NCI-H226 (cell line): ENCODE results near the gene CAND2.

Source experiments
- DNase-seq: peaks from one replicate; pipeline ENCODE4 v3.0.0-alpha.2; 2015

CAND2 gene

DNA sequence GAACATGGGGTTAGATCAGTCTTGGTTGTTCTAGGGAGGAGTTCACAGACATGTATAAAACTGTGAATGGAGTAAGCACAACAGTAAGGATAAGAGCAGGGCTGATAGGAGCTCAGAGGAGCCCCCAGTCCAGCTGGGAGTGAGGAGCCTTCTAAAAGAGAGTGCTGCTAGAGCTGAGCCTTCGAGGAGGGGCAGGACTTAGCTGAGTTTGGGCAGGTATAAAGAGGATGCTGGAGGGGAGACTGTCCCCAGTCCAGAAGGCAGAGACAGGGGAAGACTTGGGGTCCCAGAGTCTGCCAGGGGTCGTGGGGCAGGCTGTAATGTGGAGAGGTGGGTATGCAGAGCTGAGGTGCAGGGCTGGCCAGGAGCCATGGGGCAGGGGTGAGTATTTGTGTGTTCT, 12.1 kb downstream of the CAND2 start:
- DNase-seq: no peak

DNA sequence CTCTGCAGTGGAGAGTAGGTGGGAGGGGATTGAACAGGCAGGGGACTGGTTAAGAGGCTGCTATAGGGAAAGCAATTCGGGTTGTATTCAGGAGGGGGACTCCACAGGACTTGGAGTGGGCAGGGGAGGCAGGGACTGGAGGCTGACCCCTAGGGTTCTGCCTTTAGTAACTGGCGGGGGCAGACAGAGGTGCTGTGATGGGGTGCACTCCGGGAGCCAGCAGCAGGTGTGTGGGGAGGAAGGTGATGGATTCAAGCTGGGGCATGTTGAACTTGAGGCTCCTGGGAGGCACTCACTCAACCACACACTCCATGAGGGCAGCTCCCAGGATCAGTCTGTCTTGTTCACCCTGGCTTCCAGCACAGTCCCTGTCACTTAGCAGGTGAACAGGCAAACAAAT, 12.5 kb downstream of the CAND2 start:
- DNase-seq: no peak

DNA sequence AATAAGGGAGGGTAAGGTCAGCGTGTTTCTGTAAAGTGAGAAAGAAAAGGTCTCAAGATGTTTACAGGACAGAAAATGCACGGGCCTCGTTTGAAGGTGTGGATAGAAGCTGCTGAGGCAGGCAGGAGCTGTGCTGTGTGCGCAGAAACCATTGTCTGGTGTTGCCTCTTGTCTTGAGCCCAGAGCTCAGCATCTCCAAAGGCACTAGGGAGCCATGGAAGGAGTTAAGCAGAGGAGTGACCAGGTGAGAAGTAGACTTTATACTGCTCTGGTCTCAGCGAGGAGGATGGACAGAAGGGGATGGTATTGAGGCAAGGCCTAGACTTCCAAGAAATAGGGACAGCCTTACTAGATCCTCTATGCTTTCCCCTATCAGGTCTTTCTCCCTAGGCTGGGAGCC, 13.0 kb downstream of the CAND2 start:
- DNase-seq: no peak

DNA sequence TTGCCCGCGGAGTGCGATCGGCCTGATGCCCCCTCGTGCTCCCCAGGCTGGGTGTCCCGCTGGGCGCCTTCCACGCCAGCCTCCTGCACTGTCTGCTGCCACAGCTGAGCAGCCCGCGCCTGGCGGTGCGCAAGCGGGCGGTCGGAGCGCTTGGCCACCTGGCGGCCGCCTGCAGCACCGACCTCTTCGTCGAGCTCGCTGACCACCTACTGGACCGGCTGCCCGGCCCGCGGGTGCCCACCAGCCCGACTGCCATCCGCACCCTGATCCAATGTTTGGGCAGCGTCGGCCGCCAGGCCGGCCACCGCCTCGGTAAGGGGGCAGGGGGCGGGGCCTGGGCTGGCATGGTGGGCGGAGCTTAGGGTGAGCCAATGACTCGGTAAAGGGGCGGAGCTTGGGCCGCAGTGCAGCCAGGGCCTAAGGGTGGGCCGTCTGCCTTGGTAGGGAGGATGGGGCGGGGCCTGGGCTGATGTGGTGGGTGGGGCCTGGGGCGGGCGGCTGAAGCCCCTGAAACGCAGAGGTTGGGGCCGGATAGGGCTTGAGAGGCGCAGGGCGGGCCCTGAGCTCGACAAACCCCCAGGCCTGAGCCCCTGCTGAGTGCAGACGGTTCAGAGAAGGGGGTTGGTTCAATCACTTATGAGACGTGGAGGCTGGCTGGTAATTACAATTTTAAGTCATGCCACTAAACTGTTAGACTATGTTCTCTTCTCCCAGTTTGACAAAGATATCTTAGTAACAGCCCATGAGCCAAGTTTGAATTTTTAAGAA, 13.7 kb downstream of the CAND2 start:
- DNase-seq: peak; percentile 75

DNA sequence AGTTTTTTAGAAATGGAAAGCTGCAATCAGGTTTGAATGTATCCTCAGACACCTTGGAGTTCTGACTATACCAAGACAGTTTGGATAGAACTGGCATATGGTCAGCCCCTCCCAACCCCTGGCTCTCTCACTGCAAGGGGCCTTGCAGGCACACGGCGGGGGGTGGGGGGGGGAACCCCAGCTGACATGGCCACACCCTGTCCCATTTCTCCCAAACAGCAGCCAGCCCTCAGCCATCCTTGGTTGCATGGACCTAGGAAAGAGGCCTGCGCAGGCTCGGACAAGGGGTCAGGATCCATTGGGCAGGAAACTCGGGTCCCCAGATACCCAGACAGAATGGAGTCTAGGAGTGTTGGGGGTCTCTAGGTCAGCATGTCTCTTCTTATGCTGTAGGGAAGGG, 14.5 kb downstream of the CAND2 start:
- DNase-seq: no peak

DNA sequence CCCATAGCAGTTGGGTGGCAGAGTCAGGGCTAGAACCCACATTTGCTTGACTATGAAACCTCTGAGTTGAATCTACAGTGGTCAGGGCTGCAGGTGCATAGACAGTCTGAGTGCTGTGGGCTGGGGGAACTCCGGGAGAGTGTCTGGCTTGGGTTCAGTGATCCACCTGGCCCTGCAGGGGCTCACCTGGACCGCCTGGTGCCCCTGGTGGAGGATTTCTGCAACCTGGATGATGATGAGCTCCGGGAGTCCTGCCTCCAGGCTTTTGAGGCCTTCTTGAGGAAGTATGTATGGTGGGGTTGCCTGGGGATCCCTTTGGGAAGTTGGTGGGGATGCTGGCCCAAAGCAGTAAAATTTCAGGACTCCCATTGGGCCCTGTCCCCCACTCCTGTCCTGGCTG, 16.3 kb downstream of the CAND2 start:
- no peak for DNase-seq

DNA sequence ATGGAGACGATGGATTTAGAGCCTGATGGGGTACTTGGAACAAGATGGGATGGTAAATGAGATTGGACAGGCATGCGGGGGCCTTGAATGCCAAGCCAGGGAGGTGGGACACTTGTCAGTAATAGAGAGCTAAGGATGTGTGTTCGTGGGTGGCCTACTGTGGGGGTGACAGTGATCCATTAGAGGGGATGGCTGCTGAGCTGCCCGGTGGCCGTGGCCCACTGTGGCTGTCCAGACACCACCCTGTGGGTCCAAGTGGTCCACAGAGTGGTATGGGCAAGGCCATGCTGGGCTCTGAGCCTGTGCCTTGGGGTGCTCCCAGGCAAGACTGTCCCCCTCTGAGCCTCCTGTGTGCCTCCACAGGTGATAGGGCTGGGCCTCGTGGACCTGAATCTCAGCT, 17.5 kb downstream of the CAND2 start:
- no peak for DNase-seq

DNA sequence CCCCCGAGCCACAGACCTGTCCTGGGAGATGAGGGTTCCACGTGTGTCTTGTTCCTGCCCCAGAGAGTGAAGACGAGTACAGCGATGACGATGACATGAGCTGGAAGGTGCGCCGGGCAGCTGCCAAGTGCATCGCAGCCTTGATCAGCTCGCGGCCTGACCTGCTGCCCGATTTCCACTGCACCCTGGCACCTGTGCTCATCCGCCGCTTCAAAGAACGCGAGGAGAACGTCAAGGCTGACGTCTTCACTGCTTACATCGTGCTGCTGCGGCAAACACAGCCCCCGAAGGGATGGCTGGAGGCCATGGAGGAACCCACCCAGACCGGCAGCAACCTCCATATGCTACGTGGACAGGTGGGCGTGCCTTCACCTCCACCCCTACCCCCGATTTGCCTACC, 18.6 kb downstream of the CAND2 start:
- no peak for DNase-seq

DNA sequence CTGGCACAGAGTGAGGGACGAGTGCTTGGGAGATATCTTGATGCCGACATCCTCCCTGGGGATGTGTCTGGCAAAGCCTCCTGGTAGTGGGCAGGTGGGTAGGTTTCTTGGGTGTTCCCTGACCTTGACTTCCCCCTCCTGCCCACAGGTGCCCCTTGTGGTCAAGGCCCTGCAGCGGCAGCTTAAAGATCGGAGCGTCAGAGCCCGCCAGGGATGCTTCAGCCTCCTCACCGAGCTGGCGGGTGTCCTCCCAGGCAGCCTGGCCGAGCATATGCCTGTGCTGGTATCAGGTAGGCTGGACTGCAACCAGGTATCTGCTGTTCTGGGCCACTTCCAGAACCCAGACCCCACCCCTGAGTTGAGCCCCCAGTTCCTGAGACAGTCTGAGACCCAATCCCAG, 19.2 kb downstream of the CAND2 start:
- no peak for DNase-seq

DNA sequence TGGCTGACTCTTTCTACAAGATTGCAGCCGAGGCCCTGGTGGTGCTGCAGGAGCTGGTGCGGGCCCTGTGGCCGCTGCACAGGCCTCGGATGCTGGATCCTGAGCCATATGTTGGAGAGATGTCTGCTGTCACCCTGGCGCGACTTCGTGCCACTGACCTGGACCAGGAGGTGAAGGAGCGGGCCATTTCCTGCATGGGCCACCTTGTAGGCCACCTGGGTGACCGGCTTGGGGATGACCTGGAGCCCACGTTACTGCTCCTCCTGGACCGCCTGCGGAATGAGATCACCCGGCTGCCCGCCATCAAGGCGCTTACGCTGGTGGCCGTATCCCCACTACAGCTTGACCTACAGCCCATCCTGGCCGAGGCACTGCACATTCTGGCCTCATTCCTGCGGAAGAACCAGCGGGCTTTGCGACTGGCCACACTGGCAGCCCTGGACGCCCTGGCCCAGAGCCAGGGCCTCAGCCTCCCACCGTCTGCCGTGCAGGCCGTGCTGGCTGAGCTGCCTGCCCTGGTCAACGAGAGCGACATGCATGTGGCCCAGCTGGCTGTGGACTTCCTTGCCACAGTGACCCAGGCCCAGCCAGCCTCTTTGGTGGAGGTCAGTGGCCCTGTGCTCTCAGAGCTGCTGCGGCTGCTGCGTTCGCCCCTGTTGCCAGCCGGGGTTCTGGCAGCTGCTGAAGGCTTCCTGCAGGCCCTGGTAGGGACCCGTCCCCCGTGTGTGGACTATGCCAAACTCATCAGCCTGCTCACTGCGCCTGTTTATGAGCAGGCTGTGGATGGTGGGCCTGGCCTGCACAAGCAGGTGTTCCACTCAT, 20.3 kb downstream of the CAND2 start:
- no peak for DNase-seq

DNA sequence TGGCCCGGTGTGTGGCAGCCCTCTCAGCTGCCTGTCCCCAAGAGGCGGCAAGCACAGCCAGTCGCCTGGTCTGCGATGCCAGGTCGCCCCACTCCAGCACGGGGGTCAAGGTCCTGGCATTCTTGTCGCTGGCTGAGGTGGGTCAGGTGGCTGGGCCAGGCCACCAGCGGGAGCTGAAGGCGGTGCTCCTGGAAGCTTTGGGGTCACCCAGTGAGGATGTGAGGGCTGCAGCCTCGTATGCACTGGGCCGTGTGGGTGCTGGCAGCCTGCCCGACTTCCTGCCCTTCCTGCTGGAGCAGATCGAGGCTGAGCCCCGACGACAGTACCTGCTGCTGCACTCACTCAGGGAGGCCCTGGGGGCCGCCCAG, 20.8 kb downstream of the CAND2 start:
- DNase-seq: no peak

DNA sequence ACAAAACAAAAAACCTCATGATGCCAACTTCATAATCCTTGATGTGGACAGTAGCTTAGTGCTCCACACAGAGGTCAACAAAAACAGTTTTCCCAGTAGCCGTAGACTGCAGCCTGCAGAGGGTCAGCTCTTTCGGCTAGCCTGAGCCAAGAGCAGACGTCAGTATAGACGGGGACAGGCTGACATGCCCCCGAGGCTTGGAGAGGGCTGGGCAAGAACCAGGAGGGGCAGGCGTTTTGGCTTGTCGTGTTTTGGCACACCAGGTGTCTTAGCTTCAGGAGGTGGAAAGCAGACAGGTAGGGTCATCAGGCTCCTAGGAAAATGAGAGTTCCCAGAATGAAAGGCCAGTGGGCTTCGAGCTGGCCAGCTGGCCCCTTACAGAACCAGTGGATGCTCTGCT, 21.8 kb downstream of the CAND2 start:
- no peak for DNase-seq

DNA sequence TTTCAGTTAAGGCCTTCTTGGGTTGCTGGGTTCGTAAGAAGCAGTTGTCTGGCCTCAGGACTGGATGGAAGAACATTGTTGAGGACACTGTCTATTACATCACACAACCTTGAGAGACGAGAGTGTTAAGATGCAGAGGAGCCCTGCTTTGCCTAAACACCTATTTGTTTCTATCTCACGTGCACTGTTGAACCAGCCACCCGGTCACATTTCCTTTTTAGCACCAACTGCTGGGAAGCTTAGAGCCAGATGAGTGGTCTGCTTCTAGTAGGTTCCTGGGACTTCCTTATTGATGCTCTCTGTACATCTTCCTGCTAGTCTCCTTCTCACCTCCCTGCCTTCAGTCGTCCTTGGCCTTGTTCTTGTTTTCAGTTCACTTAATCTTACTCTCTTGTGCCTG, 22.3 kb downstream of the CAND2 start:
- no peak for DNase-seq

DNA sequence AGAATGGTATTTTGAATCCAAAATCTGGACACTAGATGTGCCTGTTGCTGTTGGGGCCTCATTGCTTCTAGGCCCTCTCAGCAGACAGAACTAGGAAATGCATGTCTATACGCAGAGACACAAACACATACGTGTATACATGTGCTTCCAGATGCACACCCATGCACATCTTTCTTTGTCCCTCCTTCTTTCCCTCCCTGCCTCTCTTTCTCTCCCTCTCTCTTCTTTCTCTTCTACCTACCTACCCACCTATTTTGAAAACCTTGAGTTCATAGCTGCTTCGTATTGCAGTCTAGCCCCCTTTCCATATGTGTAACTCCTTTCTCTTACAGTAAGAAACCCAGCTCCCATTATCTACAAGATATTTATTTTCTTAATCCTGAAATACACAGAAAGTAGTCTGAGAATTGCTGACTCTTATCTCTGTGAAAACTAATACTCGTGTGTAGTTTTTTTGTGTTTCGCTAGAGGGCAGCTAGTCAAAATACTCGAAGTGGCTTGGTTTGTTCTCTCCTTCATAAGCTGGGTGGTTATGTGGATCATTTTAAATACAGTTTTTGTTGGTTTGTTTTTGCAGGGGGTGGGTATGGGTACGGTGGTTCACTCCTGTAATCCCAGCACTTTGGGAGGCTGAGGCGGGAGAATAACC, 26.4 kb downstream of the CAND2 start:
- DNase-seq: no peak

DNA sequence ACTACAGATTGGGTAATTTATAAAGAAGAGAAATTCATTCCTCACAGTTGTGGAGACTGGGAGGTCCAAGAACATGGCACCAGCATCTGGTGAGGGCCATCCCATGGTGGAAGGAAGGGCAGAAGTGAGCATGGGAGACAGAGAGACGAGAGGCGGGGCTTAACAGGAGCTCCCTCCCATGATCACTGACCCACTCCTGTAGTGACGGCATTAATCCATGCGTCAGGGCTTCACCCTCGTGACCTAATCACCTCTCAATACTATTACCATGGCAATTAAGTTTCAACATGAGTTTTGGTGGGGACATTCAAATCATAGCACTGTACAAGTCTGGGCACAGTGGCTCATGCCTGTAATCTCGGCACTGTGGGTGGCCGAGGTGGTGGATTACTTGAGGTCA, 27.8 kb downstream of the CAND2 start:
- DNase-seq: no peak

DNA sequence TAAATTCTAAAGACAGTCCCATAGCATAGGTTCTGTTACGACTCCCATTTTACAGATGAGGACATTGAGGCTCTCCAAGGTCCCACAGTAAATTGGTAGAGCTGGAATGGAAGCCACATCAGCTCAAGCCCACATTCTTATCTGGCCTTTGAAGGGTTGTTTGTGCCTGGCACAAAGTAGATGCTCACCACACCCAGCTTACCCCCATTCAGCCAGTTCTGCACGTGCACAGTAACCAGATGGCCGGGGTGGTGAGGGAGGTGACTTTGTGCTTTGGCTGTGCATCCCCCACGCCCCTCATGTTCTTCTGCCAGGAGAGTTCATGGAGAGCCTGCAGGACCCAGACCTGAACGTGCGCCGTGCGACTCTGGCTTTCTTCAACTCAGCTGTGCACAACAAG, 28.7 kb downstream of the CAND2 start:
- no peak for DNase-seq

DNA sequence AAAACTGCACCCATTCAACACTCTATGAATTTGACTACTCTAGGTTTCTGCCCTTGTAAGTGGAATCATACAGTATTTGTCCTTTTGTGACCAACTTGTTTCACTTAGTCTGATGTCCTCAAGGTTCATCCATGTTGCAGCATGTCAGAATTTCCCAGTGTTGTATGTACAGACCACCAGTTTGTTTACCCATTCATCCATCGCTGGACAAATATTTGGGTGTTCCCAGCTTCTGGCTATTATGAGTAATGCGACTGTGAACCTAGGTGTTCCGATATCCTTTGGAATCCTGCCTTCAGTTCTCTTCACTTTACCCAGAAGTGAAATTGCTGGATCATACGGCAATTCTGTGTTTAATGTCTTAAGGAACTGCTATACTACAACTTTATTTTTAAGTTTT, 32.3 kb downstream of the CAND2 start:
- DNase-seq: no peak

DNA sequence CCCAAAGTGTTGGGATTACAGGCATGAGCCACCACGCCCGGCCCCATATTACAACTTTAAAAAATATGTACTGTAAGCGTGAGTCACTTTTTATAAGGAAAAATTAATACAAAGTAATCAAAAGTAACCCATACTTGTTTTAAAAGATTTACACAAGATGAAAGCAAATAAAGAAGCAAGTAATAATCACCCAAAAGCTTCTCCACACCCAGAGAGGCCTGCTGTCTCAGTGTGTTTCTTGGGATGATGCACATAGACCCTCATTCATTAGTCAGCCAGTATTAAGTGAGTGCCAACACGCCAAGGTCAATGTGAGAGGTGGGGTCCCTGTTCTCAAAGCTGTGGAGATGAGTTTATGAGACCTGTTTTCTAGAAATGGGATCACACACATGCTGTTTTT, 32.9 kb downstream of the CAND2 start:
- DNase-seq: no peak

DNA sequence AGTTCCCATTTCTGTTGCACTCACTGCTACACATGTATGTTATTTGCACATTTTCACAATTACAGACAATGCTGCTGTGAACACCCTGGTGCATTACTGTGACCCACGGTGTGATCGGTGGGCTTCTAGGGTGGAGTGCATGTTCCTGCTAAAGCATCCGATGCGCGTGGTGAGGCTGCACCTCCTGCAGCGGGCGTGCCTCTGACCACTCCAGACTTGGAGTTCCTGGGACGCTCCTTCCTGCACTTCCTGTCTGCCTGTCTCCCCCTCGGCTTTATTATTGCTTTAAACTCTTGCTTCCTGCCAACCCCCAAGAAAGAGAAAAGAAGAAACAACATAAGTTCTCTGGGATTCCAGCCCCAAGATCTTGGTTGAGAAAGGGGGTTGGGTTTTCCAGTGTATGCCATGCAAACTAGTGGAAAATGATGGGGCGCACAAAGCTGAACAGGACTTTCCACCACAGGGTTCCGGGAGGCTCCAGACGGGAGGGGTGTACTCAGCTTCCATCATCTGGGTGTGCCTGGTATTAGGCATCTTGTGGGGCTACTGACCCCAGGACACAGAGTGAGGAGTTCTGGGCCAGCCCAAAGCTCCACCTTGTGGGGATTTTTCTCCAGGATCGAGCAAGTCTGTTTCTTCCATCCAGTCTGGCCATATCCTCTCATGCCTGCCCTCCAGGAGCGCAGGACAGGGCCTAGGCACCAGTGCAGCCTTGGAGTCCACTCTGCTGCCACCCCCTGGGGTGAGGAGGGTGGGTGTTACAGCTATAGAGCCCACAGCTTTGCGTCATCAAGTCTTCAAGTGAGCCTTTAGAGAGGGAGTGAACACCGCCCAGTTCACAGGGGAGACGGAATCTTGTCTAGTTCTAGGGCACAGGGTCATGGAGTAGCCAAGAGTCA, 33.7 kb downstream of the CAND2 start:
- no peak for DNase-seq

DNA sequence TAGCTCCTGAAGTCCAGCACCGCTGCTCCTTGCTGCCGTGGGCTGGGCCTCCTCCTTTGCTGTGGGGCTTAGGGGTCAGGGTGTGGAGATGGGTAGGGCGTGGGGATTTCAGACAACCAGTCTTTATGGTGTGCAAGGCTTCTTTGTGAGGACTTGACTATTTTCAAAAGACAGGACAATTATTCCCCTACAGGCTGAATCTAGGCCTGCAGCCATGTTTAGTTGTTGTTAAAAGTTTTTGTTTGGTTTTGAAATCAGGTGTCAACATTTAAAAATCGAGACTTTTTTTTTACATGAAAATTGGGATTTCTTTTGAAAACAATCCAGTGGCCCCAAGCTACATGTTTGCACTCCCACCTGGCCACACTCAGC, 34.3 kb downstream of the CAND2 start:
- DNase-seq: no peak

DNA sequence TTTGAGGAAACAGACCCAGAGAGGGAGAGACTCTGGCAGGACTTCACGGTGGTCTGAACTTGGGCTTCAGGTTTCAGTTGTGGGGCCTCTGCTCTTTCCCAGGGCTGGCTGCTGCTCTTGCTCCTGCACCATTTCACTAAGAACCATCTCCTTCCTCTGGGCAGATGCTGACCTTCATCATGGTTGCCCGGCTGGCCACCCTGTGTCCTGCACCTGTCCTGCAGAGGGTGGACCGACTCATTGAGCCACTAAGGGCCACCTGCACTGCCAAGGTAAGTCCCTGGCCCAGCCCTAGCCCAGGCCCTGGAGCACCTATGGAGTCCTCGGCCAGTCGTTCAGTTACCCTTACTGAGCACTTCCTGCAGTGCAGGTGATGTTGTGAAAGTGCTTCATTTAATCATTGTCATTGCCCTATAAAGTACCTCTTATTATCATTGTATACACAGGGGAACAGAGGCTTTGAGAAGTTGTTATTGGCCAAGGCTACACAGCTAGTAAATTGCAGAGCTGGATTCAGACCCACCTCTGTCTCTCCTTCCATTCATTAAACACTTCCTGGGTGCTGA, 34.9 kb downstream of the CAND2 start:
- DNase-seq: no peak

DNA sequence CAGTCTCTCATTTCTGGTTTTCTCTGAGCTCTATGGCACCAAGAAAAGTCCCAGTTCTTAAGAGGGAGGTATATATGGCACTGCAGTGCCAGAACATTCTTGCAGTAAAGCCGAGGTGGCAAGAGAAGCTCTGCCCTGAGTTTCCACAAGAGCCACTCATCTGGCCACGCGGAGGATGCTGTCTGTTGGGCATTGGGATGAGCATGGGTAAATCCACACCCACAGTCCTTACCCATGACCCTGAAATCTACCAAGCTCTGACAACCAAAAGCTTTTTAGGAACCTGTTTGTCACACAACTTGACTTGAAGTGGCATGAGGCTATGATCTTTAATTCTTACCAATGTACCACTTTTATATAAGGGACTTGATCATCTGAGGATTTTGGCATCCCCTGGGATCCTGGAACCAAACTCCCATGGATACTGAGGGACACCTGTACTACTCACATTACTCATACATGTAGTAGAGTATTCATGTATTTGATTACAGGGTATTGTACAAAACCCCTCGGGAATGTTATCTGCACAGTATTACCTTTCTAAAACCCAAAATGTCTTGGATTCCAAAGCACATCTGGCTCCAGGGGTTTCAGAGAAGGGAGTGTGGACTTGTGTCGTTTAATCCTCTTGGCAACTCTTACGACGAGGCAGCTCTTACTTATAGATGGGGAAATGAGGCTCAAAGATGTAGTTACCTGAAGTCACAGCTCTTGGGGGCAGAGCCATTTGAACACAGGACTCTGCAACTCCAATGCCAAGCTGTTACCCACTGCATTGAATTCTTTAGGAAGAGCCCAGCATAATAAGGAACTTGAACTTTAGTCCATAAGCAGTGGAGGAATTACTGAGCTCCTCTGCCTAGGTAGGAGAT, 36.1 kb downstream of the CAND2 start:
- DNase-seq: no peak
